Germinal center (tissue), 1 donor: ENCODE data around the gene CX3CL1.
"Not testable (repeated sequence)": the region's sequence is repeated elsewhere in the genome, so short reads cannot be mapped to it uniquely, and the experiment has no call there.

ENCODE experiments used
- DNase-seq: peaks from one replicate; pipeline ENCODE4 v3.0.0; 2012; ENCODE audit warnings: mixed read lengths, low spot score

CX3CL1 gene

DNA sequence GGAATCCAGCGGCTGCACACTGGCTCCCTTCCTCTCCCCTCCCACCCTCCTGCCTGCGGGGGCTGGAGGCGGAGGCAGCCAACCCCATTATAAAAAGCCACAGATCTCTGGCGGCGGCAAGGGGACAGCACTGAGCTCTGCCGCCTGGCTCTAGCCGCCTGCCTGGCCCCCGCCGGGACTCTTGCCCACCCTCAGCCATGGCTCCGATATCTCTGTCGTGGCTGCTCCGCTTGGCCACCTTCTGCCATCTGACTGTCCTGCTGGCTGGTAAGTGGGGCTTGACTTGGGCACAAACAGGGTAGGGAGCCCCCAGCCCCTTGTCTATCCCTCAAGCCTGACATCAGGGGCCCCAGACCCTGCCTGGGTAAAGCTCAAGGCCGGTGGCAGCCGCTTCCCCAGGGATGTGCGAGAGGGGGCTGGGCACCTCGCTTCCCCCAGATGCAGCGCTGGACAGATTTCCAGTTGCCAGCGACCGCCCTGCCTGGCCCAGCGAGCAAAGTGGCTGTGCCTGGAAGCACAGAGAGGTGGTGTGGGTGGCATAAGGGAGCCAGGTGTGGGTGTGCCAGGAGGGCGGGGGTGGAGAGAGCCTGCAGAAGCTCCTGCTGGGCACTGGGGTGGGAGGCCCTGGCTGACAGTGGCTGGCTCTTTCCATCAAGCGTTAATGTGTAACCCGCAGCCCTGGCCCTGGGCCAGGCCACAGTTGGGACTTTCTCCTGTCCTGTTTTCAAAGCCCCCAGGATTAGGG lies at the start of gene CX3CL1:
Gene CX3CL1 (plus strand): TSS at position 119 of the 745 bp plus-strand sequence. CDS start 79 bp downstream, at position 198.
- DNase-seq = no peak

GRCh38 chr16:57324749-57325148 lies 47.5 kb upstream of the CX3CL1 start:
- no peak for DNase-seq

GRCh38 chr16:57325458-57325857 lies 46.8 kb upstream of the CX3CL1 start:
- DNase-seq = no peak

GRCh38 chr16:57329718-57330327 lies 42.5 kb upstream of the CX3CL1 start:
- no peak for DNase-seq

DNA sequence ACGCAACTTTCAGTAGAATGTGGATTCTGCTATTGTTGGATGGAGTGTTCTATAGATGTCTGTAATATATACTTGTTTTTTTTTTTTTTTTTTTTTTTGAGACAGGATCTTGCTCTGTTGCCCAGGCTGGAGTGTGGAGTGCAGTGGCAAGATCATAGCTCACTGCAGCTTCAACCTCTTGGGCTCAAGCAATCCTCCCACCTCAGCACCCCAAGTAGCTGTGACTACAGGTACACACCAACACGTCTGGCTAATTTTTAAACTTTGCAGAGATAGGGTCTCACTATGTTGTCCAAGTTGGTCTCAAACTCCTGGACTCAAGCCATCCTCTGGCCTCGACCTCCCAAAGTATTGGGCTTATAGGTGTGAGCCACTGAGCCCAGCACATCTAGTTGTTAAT lies 40.9 kb upstream of the CX3CL1 start:
- DNase-seq = no peak

DNA sequence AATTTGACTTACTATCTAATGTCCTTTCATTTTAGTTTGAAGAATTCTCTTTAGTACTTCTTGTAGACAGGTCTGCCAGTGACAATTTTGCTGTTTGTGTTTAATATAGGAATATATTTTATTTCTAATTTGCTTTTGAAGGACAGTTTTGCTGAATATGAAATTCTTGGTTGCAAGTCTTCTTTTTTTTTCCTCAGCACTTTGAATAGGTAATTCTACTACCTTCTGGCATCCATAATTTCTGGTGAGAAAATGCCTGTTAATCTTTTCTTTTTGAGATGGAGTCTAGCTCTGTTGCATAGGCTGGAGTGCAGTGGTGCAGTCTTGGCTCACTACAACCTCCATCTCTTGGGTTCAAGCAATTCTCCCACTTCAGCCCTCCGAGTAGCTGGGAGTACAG lies 38.9 kb upstream of the CX3CL1 start:
- DNase-seq = no peak

- no peak for DNase-seq
These were observed 36.9 kb upstream of the CX3CL1 start for GRCh38 chr16:57335366-57335765.

- no peak for DNase-seq
These were observed 31.2 kb upstream of the CX3CL1 start for GRCh38 chr16:57341062-57341440.

DNA sequence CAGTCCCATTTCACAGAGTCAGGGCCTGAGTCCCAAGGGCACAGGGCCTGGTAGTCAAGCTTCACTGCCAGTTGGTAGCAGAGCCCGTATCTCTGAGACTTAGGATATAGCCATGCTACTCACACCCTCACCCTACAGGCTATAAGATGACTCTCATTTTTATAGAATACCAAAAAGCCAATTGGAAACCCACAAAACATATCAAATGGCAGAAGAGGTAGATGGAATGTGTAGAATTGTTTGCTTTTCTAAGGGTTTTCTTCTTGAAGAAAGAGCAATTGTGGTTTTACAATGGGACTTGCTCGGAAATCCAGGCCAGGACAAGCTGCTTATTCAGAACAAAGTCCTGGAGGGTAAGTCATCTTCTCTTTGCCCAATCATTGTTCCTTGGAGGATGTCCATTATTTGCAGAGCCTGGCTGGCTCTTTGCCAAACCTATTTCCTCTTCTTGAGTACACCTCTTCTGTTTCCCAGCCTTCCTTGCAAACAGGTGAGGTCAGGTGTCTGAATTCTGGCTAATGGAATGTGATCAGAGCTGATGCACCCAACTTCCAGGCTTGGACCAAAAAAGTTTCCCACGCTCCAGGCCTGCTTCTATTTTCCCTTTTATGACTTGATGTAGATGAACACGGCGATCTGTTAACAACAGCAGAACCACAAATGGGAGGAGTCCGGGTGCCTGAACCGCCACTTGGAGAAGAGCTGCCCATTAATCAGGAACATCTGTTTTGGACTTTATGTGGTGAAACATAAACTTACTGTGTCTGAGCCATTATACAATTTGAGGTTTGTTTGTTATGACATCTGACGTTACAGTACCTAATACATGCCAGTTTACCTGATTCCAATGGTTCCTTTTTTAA lies 30.6 kb upstream of the CX3CL1 start:
- no peak for DNase-seq

- DNase-seq = not testable (repeated sequence)
These were observed 29.7 kb upstream of the CX3CL1 start for GRCh38 chr16:57342606-57343005.

DNA sequence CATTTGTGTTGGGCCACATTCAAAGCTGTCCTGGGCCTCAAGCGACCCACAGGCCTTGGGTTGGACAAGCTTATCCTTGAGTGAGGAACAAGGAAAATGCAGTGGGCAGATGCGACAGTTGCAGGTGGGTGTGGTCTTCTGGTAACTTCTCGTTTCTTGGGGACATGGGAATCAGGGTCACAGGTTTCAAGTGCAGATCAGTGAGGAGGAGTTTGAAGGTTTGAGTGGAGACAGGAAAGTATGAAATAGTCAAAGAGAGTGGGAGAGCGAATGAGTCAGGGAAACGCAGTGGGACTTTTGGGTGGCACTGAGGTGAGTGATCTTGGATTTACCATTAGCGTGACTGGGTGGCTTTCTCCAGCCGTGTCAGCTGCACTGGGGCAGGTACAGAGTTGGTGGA lies 29.1 kb upstream of the CX3CL1 start:
- no peak for DNase-seq

- DNase-seq = not testable (repeated sequence)
These were observed 28.2 kb upstream of the CX3CL1 start for GRCh38 chr16:57344094-57344493.

DNA sequence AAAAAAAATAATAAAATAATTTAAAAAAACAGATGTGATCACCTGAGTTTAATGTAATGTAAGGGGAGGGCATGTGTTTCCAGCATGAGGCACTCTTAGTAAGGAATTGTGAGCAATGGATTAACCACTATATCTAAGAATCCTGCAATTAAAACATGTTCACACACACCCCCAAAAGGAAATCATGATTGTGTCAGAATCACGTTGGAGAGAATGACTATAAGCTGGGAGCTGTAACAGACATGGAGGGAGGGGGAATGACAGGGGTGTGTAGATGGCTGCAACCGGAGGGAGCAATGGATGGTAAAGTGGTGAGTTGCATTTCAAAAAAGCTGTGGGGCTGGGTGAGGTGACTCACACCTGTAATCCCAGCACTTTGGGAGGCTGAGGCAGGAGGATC lies 27.3 kb upstream of the CX3CL1 start:
- DNase-seq = no peak

DNA sequence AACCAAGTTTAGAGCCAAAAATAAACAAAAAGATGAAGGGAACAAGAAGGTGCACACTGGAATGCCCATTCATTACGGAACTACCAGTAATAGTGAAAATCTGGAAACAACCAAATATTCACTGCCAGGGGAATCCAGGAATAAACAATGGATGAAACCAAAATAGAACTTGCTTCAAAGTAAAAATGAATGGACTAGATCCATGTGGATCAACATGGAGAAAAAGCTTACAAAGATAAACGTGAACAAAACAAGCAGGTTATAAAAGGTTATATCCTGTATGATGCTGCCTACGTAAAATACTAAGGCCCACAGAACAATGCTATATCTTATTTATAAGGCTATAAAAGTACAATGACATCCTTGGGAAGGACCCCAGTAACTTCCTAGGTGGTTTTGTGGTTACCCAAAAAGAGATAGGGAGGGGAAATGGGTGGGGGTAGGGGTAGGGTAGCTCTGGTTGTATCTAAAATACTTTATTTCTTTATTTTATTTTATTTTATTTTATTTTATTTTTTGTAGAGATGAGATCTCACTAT lies 26.6 kb upstream of the CX3CL1 start:
- DNase-seq = no peak

DNA sequence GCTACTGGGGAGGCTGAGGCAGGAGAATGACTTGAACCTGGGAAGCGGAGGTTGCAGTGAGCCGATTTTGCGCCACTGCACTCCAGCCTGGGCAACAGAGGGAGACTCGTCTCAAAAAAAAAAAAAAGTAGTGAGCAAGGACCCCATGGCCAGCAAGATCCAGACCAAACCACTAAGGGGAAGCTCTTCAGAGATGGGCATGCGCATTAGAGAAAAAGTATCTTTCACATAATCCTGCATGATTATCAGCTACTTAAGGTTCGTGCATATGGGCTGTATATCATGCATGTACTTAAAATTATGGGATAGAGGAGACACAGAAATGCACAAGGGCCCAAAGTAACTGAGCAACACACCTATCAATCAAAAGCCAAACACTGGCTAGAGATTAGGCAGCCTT lies 24.4 kb upstream of the CX3CL1 start:
- no peak for DNase-seq

DNA sequence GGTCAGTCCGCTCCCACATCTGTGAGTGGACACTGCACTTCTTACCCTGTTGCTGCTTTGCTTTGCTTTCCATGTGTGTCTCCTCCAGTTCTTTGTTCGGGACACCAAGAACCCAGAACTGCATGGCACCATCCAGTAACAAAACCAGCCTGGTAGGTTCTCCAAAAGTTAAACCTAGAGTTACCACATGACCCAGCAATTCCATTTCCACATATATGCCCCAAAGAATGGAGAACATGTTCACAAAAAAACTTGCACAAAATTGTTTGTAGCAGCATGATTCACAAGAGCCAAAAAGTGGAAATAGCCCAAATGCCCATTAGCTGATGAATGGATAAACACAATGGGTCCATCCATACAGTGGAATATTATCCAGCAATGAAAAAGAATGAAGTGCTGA lies 24.0 kb upstream of the CX3CL1 start:
- DNase-seq = no peak

- DNase-seq = peak; percentile 83
These were observed 22.9 kb upstream of the CX3CL1 start for GRCh38 chr16:57349212-57350031.

- no peak for DNase-seq
These were observed 19.6 kb upstream of the CX3CL1 start for GRCh38 chr16:57352636-57353047.

- no peak for DNase-seq
These were observed 18.0 kb upstream of the CX3CL1 start for GRCh38 chr16:57354311-57354710.

- no peak for DNase-seq
These were observed 16.3 kb upstream of the CX3CL1 start for GRCh38 chr16:57355898-57356414.

DNA sequence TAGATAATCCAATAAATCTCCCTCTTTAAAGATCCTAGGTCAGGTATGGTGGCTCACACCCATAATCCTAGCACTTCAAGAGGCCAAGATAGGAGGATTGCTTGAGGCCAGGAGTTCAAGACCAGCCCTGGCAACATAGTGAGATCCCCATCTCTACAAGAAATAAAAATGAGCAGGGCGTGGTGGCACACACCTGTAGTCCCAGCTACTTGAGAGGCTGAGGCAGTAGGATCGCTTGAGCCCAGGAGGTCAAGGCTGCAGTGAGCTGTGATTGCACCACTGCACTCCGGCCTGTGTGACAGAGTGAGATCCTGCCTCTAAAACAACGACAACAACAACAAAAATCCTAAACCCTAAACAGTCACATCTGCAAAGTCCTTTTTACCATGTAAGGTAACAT lies 15.7 kb upstream of the CX3CL1 start:
- no peak for DNase-seq
